Left ventricle myocardium inferior (tissue), 1 donor: ENCODE measurements around the gene TEX26. TPM values are rescaled to one million over a fixed set of nuclear protein-coding genes. Genes with fewer than 3 reads are reported as not detected.

Source experiments
- DNase-seq: peaks from one replicate; pipeline ENCODE4 v3.0.0-alpha.2; 2020
- H3K27ac ChIP-seq: fragments of 200-600 bp; replicated peaks from 2 replicates; pipeline ENCODE4 v1.8.0; 2021
- H3K27me3 ChIP-seq: fragments of 200-600 bp; 2 replicates; pipeline ENCODE4 v1.8.0; 2021; ENCODE audit warnings: low read depth
- H3K36me3 ChIP-seq: fragments of 200-600 bp; 2 replicates; pipeline ENCODE4 v1.8.0; 2021
- H3K4me1 ChIP-seq: fragments of 200-600 bp; 2 replicates; pipeline ENCODE4 v1.8.0; 2021
- H3K4me3 ChIP-seq: fragments of 200-600 bp; 2 replicates; pipeline ENCODE4 v1.8.0; 2021; ENCODE audit warnings: mild to moderate bottlenecking, moderate library complexity
- H3K9me3 ChIP-seq: fragments of 200-600 bp; replicated peaks from 2 replicates; pipeline ENCODE4 v1.8.0; 2021
- CTCF ChIP-seq: fragments of 200-600 bp; IDR thresholded peaks from 2 replicates; pipeline ENCODE4 v1.8.0; 2021; ENCODE audit warnings: antibody characterized with exemption, mild to moderate bottlenecking, borderline replicate concordance
- intact Hi-C: fragments of 100-400 bp; cut with micrococcal nuclease; formaldehyde crosslinking; loops from one replicate; pipeline ENCODE4 v1.11.0; 2022
- total RNA-seq: library from RNA; stranded (reverse); fragmentation: NEBNext Ultra II Directional; extraction: Animal tissue kit (Norgen Biotek cat#: 25700); gene quantifications from one replicate; pipeline ENCODE4 v1.2.1, GENCODE V29; 2021
- donor health status: DM: no; HTN: yes; CAD: no; lungs with severe emphysema.

The TEX26 gene
- total RNA-seq, 1 donor from 2014 or later, result not detected

GRCh38 chr13:30968846-30969245, 36.4 kb downstream of the TEX26 start:
- H3K27ac ChIP-seq, result no peak overlapping the region
- no peak for TF ChIP-seq CTCF
- intact Hi-C loops, result no loop called here

GRCh38 chr13:30971575-30971974, 39.1 kb downstream of the TEX26 start:
- no peak for DNase-seq
- intact Hi-C loops, result no loop called here
- Histone ChIP-seq H3K36me3 (no peaks in the 10 kb centered on the region), H3K4me1 (no peaks in the 10 kb centered on the region), H3K27me3 (peaks cover 42% of the 10 kb centered on the region), H3K27ac (no peak overlapping the region), H3K4me3 (no peak overlapping the region), H3K9me3 (no peaks in the 10 kb centered on the region)
- no peak for TF ChIP-seq CTCF

More at GRCh38 chr13:30968846-30969245, 36.4 kb downstream of the TEX26 start:
- Histone ChIP-seq H3K9me3 (no peaks in the 10 kb centered on the region), H3K4me1 (no peaks in the 10 kb centered on the region), H3K27me3 (peaks cover 67% of the 10 kb centered on the region), H3K4me3 (no peak overlapping the region), H3K36me3 (no peaks in the 10 kb centered on the region)
- DNase-seq, result no peak

- Histone ChIP-seq H3K9me3 (no peaks in the 10 kb centered on the region), H3K36me3 (no peaks in the 10 kb centered on the region), H3K27ac (no peak overlapping the region), H3K4me3 (no peak overlapping the region), H3K27me3 (peaks cover 30% of the 10 kb centered on the region), H3K4me1 (no peaks in the 10 kb centered on the region)
- no peak for DNase-seq
- no peak for TF ChIP-seq CTCF
- intact Hi-C loops, result no loop called here
Observed at GRCh38 chr13:30972888-30973377, 40.5 kb downstream of the TEX26 start.

GRCh38 chr13:30974350-30974749, 41.9 kb downstream of the TEX26 start:
- H3K27ac ChIP-seq, result no peak overlapping the region

GRCh38 chr13:30976025-30976424, 43.6 kb downstream of the TEX26 start:
- H3K36me3 ChIP-seq, result no peaks in the 10 kb centered on the region
- H3K27me3 ChIP-seq, result peaks cover 34% of the 10 kb centered on the region
- no peak overlapping the region for H3K4me3 ChIP-seq
- H3K27ac ChIP-seq, result no peak overlapping the region
- no peaks in the 10 kb centered on the region for H3K9me3 ChIP-seq
- intact Hi-C loops, result no loop called here
- DNase-seq, result no peak
- TF ChIP-seq CTCF, result no peak
- H3K4me1 ChIP-seq, result no peaks in the 10 kb centered on the region

More at GRCh38 chr13:30974350-30974749, 41.9 kb downstream of the TEX26 start:
- no peaks in the 10 kb centered on the region for H3K9me3 ChIP-seq
- no peak for TF ChIP-seq CTCF
- no peak for DNase-seq
- H3K27me3 ChIP-seq, result peaks cover 39% of the 10 kb centered on the region
- intact Hi-C loops, result no loop called here
- H3K4me3 ChIP-seq, result no peak overlapping the region
- H3K36me3 ChIP-seq, result no peaks in the 10 kb centered on the region
- H3K4me1 ChIP-seq, result no peaks in the 10 kb centered on the region
